Glutamatergic neuron (in vitro differentiated cells): ENCODE data around the gene SMOC2. TPM values are rescaled to one million over a fixed set of nuclear protein-coding genes. Genes with fewer than 3 reads are reported as not detected.

ENCODE experiments used
- DNase-seq: peaks from one replicate; pipeline ENCODE4 v3.0.0; 2022
- H3K27ac Mint-ChIP-seq: one replicate; pipeline ENCODE4 v1.8.0; 2020; ENCODE audit warnings: mild to moderate bottlenecking, mixed read lengths, inconsistent platforms; ENCODE audit not compliant: unreplicated experiment
- H3K27me3 Mint-ChIP-seq: one replicate; pipeline ENCODE4 v1.8.0; 2020; ENCODE audit warnings: mild to moderate bottlenecking, moderate library complexity, mixed read lengths, inconsistent platforms; ENCODE audit not compliant: unreplicated experiment
- H3K36me3 Mint-ChIP-seq: one replicate; pipeline ENCODE4 v1.8.0; 2020; ENCODE audit warnings: mild to moderate bottlenecking, mixed read lengths, inconsistent platforms; ENCODE audit not compliant: unreplicated experiment
- H3K4me1 Mint-ChIP-seq: one replicate; pipeline ENCODE4 v1.8.0; 2020; ENCODE audit warnings: mild to moderate bottlenecking, low read depth, mixed read lengths, inconsistent platforms; ENCODE audit not compliant: unreplicated experiment
- H3K4me3 Mint-ChIP-seq: one replicate; pipeline ENCODE4 v1.8.0; 2020; ENCODE audit warnings: mild to moderate bottlenecking, mixed read lengths, inconsistent platforms; ENCODE audit not compliant: unreplicated experiment
- H3K9me3 Mint-ChIP-seq: one replicate; pipeline ENCODE4 v1.8.0; 2020; ENCODE audit warnings: mild to moderate bottlenecking, moderate library complexity, mixed read lengths, inconsistent platforms; ENCODE audit not compliant: unreplicated experiment
- total RNA-seq: library from RNA; stranded (reverse); fragmentation: NEBNext Ultra II Directional; extraction: Animal tissue kit (Norgen Biotek cat#: 25700); gene quantifications from one replicate; pipeline ENCODE4 v1.2.1, GENCODE V29; 2021; ENCODE audit not compliant: unreplicated experiment
- TF ChIP-seq, protein P1 (sequence below): fragments of 200-600 bp; sonication (generic); IDR thresholded peaks from one replicate; pipeline ENCODE4 v1.5.0; 2021; ENCODE audit not compliant: partially characterized antibody, unreplicated experiment

SMOC2 gene
- total RNA-seq, 1 donor from 2014 or later: 0.44 TPM

DNA sequence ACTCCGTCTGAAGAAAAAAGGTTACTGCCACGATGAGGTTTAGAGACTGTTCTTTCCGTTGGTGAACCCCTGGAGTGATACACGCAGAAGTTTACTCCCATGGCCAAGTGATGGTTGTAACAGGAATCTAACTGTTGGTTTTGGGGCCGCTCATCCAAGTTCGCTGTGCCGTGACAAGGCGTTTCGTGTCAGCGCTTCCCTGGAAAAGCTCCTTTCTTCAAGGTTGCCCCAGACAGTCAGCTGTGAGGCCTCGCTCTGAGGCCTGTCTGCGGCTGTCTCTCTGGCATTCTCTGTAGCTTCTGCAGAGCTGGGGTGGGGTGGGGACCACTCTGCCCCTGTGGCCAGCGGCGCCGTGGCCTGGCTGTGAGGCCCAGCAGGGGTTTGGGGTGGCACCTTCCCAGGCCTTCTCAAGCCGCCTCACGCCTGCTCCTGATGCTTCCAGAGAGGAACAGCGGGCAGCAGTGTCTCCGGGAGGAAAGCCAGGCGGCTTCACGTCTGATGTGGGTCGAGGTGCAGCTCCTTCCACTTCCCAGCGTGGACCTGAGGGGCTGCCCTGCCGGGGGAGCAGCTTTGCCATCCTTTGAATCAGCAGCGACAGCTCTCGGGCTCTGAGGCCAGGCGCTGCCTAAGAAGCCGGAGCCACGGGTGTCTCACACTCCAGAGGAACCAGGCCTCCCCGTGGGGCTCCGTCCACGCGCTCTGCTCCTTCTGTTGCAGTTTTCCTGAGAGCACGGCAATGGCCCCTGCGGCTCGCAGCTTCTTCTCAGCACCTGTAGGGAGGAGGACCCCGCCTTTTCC, 76.2 kb downstream of the SMOC2 start:
- DNase-seq: no peak
- H3K36me3 Mint-ChIP-seq: no peaks in the 10 kb centered on the region

DNA sequence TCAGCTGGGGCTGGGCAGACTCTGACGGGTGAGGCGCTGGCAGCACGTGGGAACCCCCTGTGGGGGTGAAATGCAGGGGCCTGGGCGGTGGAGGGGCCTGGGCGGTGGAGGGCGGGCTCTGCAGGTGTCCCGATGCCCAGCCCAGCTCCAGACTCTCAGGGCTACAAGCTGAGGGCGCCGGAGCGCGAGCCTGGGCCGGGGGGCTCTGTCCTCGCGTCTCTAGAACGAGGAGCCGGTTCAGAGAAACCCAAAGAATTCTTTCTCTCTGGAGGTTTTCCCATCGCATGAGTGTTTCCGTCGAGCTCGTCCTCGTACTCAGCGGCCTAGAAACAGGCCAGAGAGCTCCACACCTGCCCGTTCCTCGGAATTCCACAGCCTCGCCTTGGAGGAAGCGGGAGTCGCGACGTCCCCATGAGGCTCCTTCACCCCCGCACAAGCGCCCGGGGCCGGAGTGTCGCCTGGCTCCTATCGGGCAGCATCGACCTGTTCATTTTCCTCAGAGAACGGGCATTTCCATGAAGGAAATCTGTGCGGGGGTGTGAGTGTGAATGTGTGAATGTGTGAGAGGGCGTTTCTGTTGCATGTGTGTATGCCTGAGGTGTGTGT, 76.9 kb downstream of the SMOC2 start:
- no peaks in the 10 kb centered on the region for H3K27me3 Mint-ChIP-seq
- no peak overlapping the region for H3K27ac Mint-ChIP-seq

More for the DNA sequence above, 76.2 kb downstream of the SMOC2 start:
- Mint-ChIP-seq H3K9me3 (no peaks in the 10 kb centered on the region), H3K27ac (no peak overlapping the region), H3K27me3 (no peaks in the 10 kb centered on the region), H3K4me1 (peaks cover 3% of the 10 kb centered on the region), H3K4me3 (no peak overlapping the region)
- TF ChIP-seq, protein P1, sequence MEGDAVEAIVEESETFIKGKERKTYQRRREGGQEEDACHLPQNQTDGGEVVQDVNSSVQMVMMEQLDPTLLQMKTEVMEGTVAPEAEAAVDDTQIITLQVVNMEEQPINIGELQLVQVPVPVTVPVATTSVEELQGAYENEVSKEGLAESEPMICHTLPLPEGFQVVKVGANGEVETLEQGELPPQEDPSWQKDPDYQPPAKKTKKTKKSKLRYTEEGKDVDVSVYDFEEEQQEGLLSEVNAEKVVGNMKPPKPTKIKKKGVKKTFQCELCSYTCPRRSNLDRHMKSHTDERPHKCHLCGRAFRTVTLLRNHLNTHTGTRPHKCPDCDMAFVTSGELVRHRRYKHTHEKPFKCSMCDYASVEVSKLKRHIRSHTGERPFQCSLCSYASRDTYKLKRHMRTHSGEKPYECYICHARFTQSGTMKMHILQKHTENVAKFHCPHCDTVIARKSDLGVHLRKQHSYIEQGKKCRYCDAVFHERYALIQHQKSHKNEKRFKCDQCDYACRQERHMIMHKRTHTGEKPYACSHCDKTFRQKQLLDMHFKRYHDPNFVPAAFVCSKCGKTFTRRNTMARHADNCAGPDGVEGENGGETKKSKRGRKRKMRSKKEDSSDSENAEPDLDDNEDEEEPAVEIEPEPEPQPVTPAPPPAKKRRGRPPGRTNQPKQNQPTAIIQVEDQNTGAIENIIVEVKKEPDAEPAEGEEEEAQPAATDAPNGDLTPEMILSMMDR: no peak

DNA sequence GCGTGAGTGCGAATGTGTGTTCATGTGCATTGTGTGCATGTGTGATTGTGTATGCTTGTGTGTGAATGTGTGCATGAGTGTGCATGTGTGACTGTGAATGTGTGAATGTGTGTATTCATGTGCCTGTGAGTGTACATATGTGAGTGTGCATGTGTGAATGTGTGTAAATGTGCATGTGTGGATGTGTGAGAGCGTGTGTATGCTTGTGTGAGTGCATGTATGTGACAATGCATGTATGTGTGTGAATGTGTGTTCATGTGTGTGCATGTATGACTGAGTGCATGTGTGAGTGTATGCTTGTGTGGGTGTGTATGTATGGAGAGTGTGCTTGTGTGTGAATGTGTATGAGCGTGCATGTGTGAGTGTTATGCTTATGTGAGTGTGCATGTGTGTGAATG, 77.4 kb downstream of the SMOC2 start:
- no peaks in the 10 kb centered on the region for H3K36me3 Mint-ChIP-seq
- H3K4me1 Mint-ChIP-seq: peaks cover 3% of the 10 kb centered on the region
- TF ChIP-seq, protein P1: no peak
- H3K27ac Mint-ChIP-seq: no peak overlapping the region
- H3K27me3 Mint-ChIP-seq: no peaks in the 10 kb centered on the region
- no peaks in the 10 kb centered on the region for H3K9me3 Mint-ChIP-seq
- no peak overlapping the region for H3K4me3 Mint-ChIP-seq
- DNase-seq: no peak

More for the DNA sequence above, 76.9 kb downstream of the SMOC2 start:
- Mint-ChIP-seq H3K4me3 (no peak overlapping the region), H3K36me3 (no peaks in the 10 kb centered on the region), H3K4me1 (peaks cover 3% of the 10 kb centered on the region), H3K9me3 (no peaks in the 10 kb centered on the region)
- TF ChIP-seq, protein P1: no peak
- no peak for DNase-seq

DNA sequence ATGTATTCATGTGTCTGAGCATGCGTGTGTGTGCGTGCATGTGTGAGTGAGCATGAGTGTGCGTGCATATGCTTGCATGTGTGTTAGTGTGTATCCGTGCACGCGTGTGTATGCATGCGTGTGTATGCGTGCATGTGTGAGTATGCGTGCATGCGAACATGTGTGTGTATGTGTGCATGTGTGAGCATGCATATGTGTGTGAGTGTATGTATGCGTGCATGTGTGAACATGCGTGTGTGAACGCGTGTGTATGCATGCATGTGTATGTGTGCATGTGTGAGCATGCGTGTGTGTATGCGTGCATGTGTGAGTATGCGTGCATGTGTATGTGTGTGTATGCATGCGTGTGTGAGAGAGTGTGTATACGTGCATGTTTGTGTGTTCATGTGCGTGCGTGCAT, 77.9 kb downstream of the SMOC2 start:
- Mint-ChIP-seq H3K4me3 (no peak overlapping the region), H3K36me3 (no peaks in the 10 kb centered on the region), H3K4me1 (peaks cover 3% of the 10 kb centered on the region), H3K9me3 (no peaks in the 10 kb centered on the region), H3K27me3 (no peaks in the 10 kb centered on the region), H3K27ac (no peak overlapping the region)
- DNase-seq: no peak
- TF ChIP-seq, protein P1: no peak

DNA sequence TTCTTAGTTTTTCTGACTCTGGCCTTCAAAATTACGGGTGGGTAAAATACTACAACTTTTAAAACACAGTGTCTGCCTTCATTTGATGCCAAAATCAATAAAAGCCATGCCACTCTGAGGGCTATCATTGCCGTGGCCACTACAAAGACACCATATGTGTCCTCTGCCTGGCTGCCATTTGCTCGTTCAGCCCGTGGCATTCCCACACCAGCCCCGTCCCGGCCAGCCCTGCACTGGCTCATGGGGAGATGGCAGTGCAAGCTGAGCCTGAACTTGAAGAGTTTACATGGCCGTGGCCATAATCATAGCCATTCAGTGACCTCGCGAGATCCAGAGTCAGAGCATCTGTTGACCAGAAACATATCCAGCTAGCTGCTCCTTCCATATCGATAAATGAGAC, 79.2 kb downstream of the SMOC2 start:
- DNase-seq: no peak
- Mint-ChIP-seq H3K9me3 (no peaks in the 10 kb centered on the region), H3K36me3 (no peaks in the 10 kb centered on the region), H3K27ac (no peak overlapping the region), H3K4me1 (peaks cover 5% of the 10 kb centered on the region), H3K4me3 (no peak overlapping the region), H3K27me3 (no peaks in the 10 kb centered on the region)
- TF ChIP-seq, protein P1: no peak
